Liver (tissue), 3 donors: ENCODE data around the gene DDX39B.

ENCODE experiments used
- CTCF ChIP-seq: fragments of 150-350 bp; IDR thresholded peaks from 2 replicates; pipeline ENCODE4 v1.5.1; 2017; ENCODE audit warnings: improper control_type of control experiment, low read depth, low read length; ENCODE audit not compliant: missing input control
- GABPA ChIP-seq, 2 donors: IDR thresholded peaks in 1 of 2; conservative IDR thresholded peaks in 1 of 2; 2 replicates each; pipeline ENCODE4 v1.6.1; 2016; ENCODE audit warnings: antibody characterized with exemption in 2 of 2, mild to moderate bottlenecking in 1 of 2, moderate library complexity in 1 of 2
- JUND ChIP-seq, 2 donors: IDR thresholded peaks; 2 replicates each; pipeline ENCODE4 v1.6.1; 2016; ENCODE audit warnings: antibody characterized with exemption in 2 of 2
- TF ChIP-seq, protein P1 (sequence below): IDR thresholded peaks from 2 replicates; pipeline ENCODE4 v1.6.1; 2016; ENCODE audit warnings: antibody characterized with exemption
- TF ChIP-seq, protein P2 (sequence below): IDR thresholded peaks from 2 replicates; pipeline ENCODE4 v1.6.1; 2016; ENCODE audit warnings: antibody characterized with exemption
- donor health status: healthy.
- donor health status: healthy.

- TF ChIP-seq JUND (IDR thresholded peaks at IDR 0.05) (no peak), GABPA (IDR thresholded peaks at IDR 0.05 in 1 of 2, conservative IDR thresholded peaks at IDR 0.05 in 1 of 2) (no peak), CTCF (no peak)
- TF ChIP-seq, protein P1, sequence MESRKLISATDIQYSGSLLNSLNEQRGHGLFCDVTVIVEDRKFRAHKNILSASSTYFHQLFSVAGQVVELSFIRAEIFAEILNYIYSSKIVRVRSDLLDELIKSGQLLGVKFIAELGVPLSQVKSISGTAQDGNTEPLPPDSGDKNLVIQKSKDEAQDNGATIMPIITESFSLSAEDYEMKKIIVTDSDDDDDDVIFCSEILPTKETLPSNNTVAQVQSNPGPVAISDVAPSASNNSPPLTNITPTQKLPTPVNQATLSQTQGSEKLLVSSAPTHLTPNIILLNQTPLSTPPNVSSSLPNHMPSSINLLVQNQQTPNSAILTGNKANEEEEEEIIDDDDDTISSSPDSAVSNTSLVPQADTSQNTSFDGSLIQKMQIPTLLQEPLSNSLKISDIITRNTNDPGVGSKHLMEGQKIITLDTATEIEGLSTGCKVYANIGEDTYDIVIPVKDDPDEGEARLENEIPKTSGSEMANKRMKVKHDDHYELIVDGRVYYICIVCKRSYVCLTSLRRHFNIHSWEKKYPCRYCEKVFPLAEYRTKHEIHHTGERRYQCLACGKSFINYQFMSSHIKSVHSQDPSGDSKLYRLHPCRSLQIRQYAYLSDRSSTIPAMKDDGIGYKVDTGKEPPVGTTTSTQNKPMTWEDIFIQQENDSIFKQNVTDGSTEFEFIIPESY, result no peak
- TF ChIP-seq, protein P2, sequence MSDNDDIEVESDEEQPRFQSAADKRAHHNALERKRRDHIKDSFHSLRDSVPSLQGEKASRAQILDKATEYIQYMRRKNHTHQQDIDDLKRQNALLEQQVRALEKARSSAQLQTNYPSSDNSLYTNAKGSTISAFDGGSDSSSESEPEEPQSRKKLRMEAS, result no peak
These were observed 33.6 kb upstream of the DDX39B start, which contains the start of gene TNF for GRCh38 chr6:31575335-31575901.
